ELR (cell line): ENCODE results near the gene SNED1.
A peak's percentile ranks its signal among the peaks of the same experiment; 100 is the strongest.

ENCODE experiments used
- DNase-seq: peaks from one replicate; pipeline ENCODE4 v3.0.0-alpha.2; 2015; ENCODE audit warnings: low read depth

SNED1 gene

GRCh38 chr2:241049739-241050623 is 51.6 kb downstream of the SNED1 start:
- no peak for DNase-seq

DNA sequence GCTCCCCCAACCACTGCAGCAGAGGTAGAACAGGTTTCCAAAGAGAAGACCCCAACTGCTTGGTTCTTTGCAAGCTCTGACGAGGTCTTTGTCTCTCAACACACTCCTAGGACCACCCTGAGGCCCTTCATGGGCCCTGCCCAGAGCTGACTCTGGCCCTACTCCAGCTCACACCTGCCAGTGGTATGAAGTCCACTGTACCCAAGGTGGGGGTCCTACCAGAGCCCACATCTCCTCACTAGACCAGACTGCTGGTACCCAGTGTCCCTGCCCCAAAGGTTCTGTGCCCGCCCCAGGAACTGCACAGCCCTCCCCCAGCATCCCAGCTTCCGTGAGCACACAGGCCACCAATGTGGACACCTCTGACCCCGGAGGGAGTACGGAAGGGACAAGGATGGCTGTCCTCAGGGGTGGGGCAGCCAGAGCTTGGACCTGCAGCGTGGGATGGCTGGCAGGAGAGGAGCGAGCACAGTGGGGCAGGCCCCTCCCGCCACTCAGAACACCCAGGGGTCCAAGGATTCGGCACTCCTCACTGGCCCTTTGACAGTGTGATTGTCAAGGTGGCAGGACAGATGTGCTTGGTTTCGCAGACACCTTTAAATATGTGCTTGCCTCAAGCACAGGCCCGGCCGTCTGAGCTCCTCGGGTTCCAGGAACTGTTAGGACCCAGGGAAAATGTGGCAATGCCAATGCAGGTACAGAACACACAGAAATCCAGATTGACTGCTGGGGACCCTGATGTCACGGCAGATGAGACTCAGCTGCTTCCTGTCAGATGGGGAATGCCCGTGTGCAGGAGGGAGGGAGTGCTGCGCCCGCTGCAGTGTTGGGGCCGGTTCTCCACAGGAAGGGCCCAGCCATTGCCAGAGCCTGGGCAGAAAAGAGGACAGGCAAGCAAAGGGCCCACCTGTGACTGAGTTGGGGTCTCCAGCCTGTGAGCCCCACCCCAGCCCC is 52.5 kb downstream of the SNED1 start:
- no peak for DNase-seq

GRCh38 chr2:241051578-241052487 is 53.4 kb downstream of the SNED1 start:
- DNase-seq: no peak

- no peak for DNase-seq
Observed at GRCh38 chr2:241052677-241053360, 54.4 kb downstream of the SNED1 start.

GRCh38 chr2:241053576-241054251 is 55.3 kb downstream of the SNED1 start:
- DNase-seq: no peak

GRCh38 chr2:241061275-241061674 is 62.9 kb downstream of the SNED1 start:
- no peak for DNase-seq

DNA sequence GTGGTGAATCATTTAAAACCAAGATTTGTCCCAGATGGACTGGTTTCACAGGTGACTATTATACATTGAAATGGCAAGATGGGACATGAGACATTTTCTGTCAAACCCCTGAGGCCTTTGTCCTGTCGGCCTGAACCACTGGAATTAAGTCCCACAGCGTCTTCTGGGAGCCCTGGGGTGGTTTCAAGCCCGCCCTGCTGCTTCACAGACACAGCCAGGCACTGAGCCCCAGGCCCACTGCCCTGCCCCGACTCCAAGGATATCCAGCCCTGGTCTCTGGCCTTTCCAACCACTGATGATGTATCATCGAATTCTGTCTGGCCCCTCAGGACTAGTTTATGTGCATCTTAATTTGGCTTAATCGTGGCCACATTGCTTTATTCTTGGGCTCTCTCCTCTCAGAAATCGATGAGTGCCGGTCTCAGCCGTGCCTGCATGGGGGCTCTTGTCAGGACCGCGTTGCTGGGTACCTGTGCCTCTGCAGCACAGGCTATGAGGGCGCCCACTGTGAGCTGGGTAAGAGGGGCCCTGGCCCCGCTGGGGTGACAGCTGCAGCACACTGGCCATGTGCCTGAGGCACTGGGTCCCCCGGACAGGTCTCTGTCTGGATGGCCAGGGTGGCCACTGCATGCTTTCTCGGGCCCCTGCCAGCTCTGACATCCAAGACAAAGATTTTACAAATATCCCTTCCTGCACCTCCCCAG is 64.1 kb downstream of the SNED1 start:
- DNase-seq: no peak

DNA sequence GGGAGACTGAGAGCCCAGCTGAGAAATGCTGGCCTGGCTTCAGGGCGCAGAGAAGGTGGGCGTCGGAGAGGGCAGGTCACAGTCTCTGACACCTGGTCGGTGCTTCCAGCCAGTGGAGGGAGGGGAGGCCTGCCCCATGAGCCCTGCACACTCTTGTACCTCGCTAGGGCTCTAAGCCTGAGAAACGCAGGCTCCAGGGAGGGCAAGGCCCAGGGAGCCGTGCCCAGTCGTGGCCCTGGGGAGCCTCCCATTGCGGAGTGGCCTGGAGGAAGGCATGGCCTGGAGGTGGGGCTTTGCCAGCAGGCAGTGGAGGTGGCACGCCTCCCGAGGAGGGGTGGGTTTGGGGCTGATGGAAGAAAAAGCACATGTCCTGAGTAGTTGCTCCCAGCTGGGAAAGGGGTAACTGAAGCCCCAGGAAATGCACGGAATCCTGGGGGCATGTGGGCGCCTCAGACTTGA is 64.7 kb downstream of the SNED1 start:
- no peak for DNase-seq

- no peak for DNase-seq
Observed at GRCh38 chr2:241063587-241063986, 65.2 kb downstream of the SNED1 start.

DNA sequence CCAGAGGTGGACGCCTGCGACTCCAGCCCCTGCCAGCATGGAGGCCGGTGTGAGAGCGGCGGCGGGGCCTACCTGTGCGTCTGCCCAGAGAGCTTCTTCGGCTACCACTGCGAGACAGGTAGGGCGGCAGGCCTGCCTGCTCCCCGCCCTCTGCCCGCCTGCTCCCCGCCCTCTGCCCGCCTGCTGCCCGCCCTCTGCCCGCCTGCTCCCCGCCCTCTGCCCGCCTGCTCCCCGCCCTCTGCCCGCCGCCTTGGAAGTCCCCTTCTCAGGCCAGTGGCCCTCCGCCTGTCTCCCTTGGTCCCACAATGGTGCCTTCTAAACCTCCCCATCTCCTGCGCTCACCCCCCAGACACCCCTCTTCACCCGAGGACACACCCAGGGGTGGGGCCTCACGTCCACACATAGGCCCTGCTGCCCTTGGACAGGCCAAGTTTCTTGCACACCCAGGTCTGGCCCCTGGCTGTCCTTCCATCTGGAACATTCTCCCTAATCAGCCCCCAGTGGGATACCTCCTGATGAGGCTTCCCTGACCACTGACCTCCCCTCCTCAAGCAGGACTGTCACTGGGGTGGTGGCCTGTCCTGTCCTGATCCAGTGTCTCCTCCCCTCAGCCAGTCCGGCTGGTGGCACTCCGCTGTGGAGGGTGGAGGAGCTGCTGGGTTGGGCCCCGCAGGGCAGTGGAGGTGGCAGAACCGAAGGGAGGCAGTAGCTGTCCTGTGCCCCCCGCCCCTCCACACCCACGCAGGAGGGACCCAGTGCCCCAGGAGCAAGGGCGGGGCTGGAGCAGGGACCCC is 65.8 kb downstream of the SNED1 start:
- DNase-seq: no peak

DNA sequence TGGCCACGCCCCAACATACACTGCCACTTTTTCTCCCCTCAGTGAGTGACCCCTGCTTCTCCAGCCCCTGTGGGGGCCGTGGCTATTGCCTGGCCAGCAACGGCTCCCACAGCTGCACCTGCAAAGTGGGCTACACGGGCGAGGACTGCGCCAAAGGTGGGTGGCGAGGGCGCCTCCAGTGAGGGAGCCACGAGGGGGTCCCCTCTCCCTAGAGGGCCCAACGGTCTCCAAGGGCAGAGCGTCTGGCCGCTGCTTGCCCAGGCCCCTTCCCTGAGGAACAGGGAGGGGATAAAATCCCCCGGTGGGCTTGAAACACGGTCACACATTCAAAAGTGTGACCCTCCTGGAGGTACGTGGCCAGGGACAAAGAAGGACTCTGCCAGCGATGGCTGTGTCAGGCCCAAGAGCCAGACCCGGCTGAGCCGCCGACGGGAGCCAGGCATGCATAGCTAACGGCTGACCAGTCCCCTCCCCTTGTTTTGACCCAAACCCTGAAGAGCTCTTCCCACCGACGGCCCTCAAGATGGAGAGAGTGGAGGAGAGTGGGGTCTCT is 66.5 kb downstream of the SNED1 start:
- DNase-seq: no peak

DNA sequence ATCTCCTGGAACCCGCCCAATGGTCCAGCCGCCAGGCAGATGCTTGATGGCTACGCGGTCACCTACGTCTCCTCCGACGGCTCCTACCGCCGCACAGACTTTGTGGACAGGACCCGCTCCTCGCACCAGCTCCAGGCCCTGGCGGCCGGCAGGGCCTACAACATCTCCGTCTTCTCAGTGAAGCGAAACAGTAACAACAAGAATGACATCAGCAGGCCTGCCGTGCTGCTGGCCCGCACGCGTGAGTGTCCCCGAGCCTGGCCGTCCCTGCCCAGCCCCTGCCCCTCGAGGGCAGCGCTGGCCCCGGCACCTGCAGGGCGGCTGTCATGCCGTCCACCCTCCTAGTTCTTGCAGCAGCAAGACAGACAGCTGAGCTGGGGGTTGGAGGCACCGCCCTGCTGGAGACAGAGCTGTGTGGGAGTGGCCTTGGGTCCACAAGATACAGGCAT is 67.0 kb downstream of the SNED1 start:
- DNase-seq: no peak

GRCh38 chr2:241066171-241066892 is 67.9 kb downstream of the SNED1 start:
- no peak for DNase-seq

DNA sequence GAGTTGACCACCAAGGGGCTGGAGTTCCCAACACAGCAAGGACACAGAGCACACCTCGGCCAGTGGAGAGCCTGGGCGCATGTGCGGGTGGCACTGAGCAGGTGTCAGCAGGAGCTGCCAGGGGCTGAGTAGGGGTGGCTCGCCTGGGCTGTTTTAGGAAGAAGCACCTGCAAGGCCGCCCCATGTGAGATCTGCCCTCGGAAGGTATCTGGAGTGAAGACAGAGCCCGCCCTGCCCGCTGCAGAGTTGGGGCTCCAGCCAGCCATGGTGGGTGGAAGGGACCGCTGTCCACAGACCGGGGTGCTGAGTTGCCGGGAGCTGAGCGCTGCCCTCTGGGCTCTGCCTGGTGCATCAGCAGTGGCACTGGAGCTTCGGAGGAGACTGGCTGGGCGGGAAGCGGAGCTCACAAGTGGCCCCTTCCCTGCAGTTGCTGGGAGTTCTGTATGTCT is 68.5 kb downstream of the SNED1 start:
- DNase-seq: peak; percentile 26

DNA sequence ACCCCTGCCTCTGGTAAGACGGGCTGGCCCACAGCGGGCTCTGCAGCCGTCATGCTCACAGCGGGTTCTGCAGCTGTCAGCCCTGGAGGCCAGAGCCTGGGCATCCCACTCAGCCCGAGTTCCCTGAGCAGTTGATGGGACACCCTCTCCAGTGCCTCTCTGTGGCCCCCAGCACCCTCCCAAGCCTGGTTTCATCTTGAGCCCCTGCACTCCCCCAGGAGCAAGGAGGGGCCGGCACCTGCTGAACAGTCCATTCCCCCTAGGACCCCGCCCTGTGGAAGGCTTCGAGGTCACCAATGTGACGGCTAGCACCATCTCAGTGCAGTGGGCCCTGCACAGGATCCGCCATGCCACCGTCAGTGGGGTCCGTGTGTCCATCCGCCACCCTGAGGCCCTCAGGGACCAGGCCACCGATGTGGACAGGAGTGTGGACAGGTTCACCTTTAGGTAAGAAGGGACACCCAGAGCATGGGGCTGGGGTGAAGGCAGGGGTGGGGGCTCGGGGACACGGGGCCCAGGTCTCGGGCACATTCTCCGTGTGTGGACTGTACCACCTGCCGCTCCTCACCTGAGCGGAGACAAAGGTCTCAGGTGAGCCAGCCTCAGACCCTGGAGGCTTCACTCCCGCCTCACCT is 69.2 kb downstream of the SNED1 start:
- no peak for DNase-seq

- DNase-seq: no peak
Observed at GRCh38 chr2:241068136-241068941, 69.9 kb downstream of the SNED1 start.
